Measurements from ENCODE around the gene SFXN3.

SFXN3 gene

GRCh38 chr10:101053516-101053915 lies 22.5 kb downstream of the SFXN3 start:
- H3K36me3 Mint-ChIP-seq (ENCODE audit: low read depth) = no peaks in the 10 kb centered on the region
- H3K4me3 Mint-ChIP-seq = no peak overlapping the region
- H3K27me3 Mint-ChIP-seq (ENCODE audit: low read depth) = peaks cover 44% of the 10 kb centered on the region
- H3K9me3 Mint-ChIP-seq = no peaks in the 10 kb centered on the region
- no peak overlapping the region for H3K27ac Mint-ChIP-seq
- TF ChIP-seq CTCF (IDR thresholded peaks at IDR 0.05; ENCODE audit: unreplicated experiment in 3 of 3) = no peak
- peaks cover 11% of the 10 kb centered on the region for H3K4me1 Mint-ChIP-seq

GRCh38 chr10:101054351-101054750 lies 23.3 kb downstream of the SFXN3 start:
- Mint-ChIP-seq H3K9me3 (no peaks in the 10 kb centered on the region), H3K27me3 (ENCODE audit: low read depth) (peaks cover 36% of the 10 kb centered on the region), H3K4me3 (no peak overlapping the region), H3K4me1 (peaks cover 6% of the 10 kb centered on the region), H3K36me3 (ENCODE audit: low read depth) (no peaks in the 10 kb centered on the region), H3K27ac (no peak overlapping the region)
- TF ChIP-seq CTCF (IDR thresholded peaks at IDR 0.05; ENCODE audit: unreplicated experiment in 3 of 3) = no peak

- H3K36me3 Mint-ChIP-seq (ENCODE audit: low read depth) = no peaks in the 10 kb centered on the region
- H3K4me3 Mint-ChIP-seq = peak overlapping the region in 1 of 3 experiments; percentile 4
Observed at GRCh38 chr10:101054876-101055275, 23.8 kb downstream of the SFXN3 start.

GRCh38 chr10:101055411-101055810 lies 24.4 kb downstream of the SFXN3 start:
- H3K27me3 Mint-ChIP-seq (ENCODE audit: low read depth) = peaks cover 25% of the 10 kb centered on the region
- H3K36me3 Mint-ChIP-seq (ENCODE audit: low read depth) = no peaks in the 10 kb centered on the region
- no peak for TF ChIP-seq CTCF (IDR thresholded peaks at IDR 0.05; ENCODE audit: unreplicated experiment in 3 of 3)
- H3K4me3 Mint-ChIP-seq = peak overlapping the region in 1 of 3 experiments; percentile 4
- H3K27ac Mint-ChIP-seq = no peak overlapping the region
- peaks cover 16% of the 10 kb centered on the region for H3K4me1 Mint-ChIP-seq
- no peaks in the 10 kb centered on the region for H3K9me3 Mint-ChIP-seq

More at GRCh38 chr10:101054876-101055275, 23.8 kb downstream of the SFXN3 start:
- H3K9me3 Mint-ChIP-seq = no peaks in the 10 kb centered on the region
- H3K27ac Mint-ChIP-seq = no peak overlapping the region
- TF ChIP-seq CTCF (IDR thresholded peaks at IDR 0.05; ENCODE audit: unreplicated experiment in 3 of 3) = no peak
- H3K4me1 Mint-ChIP-seq = peaks cover 11% of the 10 kb centered on the region
- peaks cover 31% of the 10 kb centered on the region for H3K27me3 Mint-ChIP-seq (ENCODE audit: low read depth)

GRCh38 chr10:101056365-101057151 lies 25.5 kb downstream of the SFXN3 start:
- Mint-ChIP-seq H3K36me3 (ENCODE audit: low read depth) (no peaks in the 10 kb centered on the region), H3K4me1 (peaks cover 16% of the 10 kb centered on the region), H3K4me3 (peak overlapping the region in 1 of 3 experiments; percentile 17), H3K27ac (no peak overlapping the region), H3K9me3 (no peaks in the 10 kb centered on the region), H3K27me3 (ENCODE audit: low read depth) (peaks cover 14% of the 10 kb centered on the region)
- no peak for TF ChIP-seq CTCF (IDR thresholded peaks at IDR 0.05; ENCODE audit: unreplicated experiment in 3 of 3)

Data from nephron (organoid).